Peyer's patch (tissue), 4 donors: ENCODE measurements around the gene GABRR1.

Experiments used
- POLR2A ChIP-seq, 2 donors: fragments of 450-650 bp; IDR thresholded peaks; one replicate each; pipeline ENCODE4 v1.5.1; 2017; ENCODE audit warnings: antibody characterized with exemption in 2 of 2, mild to moderate bottlenecking in 2 of 2, moderate library complexity in 2 of 2
- TF ChIP-seq, protein P1 (sequence below), 6 experiments: fragments of 450-650 bp in 4 of 6; fragments of 200-600 bp in 2 of 6; sonication (generic) in 1 of 6; IDR thresholded peaks; one replicate each; pipeline ENCODE4 v1.5.1; 2017 to 2019; ENCODE audit warnings: antibody characterized with exemption in 6 of 6, mild to moderate bottlenecking in 3 of 6, moderate library complexity in 1 of 6

DNA sequence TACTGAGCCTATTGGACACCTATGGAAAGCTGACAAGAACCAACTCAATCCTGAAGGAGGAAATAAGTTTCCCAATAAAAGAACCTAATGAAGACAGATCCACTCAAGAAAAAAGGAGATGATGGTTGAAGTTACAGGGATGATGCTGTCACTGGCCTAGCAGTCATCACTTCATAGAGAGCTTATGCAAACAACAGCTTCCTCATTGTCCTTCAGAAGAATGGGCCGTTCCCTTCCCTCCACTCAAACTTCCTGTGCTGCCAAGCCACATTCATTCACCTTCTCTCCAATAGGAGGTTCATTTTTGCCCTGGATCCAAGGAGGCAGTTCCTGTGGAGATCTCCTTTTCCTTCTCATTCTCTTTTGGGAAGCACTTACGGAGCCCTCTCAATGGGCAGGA, 85.1 kb downstream of the GABRR1 start:
- TF ChIP-seq, protein P1, sequence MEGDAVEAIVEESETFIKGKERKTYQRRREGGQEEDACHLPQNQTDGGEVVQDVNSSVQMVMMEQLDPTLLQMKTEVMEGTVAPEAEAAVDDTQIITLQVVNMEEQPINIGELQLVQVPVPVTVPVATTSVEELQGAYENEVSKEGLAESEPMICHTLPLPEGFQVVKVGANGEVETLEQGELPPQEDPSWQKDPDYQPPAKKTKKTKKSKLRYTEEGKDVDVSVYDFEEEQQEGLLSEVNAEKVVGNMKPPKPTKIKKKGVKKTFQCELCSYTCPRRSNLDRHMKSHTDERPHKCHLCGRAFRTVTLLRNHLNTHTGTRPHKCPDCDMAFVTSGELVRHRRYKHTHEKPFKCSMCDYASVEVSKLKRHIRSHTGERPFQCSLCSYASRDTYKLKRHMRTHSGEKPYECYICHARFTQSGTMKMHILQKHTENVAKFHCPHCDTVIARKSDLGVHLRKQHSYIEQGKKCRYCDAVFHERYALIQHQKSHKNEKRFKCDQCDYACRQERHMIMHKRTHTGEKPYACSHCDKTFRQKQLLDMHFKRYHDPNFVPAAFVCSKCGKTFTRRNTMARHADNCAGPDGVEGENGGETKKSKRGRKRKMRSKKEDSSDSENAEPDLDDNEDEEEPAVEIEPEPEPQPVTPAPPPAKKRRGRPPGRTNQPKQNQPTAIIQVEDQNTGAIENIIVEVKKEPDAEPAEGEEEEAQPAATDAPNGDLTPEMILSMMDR (IDR thresholded peaks at IDR 0.05), result no peak
- TF ChIP-seq POLR2A (IDR thresholded peaks at IDR 0.05), result no peak
